Ovary (tissue), 3 donors: ENCODE data around the gene LINS1.

ENCODE experiments used
- CTCF ChIP-seq, 3 donors: fragments of 450-650 bp in 2 of 3; fragments of 200-600 bp in 1 of 3; IDR thresholded peaks; one replicate each; pipeline versions ENCODE4 v1.5.1 to v1.8.0; 2016 to 2022; ENCODE audit warnings: antibody characterized with exemption in 3 of 3, mild to moderate bottlenecking in 1 of 3
- POLR2A ChIP-seq: fragments of 450-650 bp; IDR thresholded peaks from one replicate; pipeline ENCODE4 v1.6.1; 2017; ENCODE audit warnings: antibody characterized with exemption, mild to moderate bottlenecking, moderate library complexity
- donor health status: DM: no; HTN: no; CAD: no.

- TF ChIP-seq CTCF (IDR thresholded peaks at IDR 0.05) (no peak), POLR2A (no peak)
These were observed 70.1 kb downstream of the LINS1 start for GRCh38 chr15:100531823-100532327.
